Embryonic facial prominence (tissue), 1 donor: Measurements from ENCODE around the gene LYL1.

Experiments used
- DNase-seq: peaks from one replicate; pipeline ENCODE4 v3.0.0-alpha.2; 2016; ENCODE audit errors: extremely low spot score

Gene LYL1

GRCh38 chr19:13056052-13056660 lies 46.5 kb downstream of the LYL1 start:
- DNase-seq = peak; percentile 81

GRCh38 chr19:13055213-13056051 lies 47.2 kb downstream of the LYL1 start:
- DNase-seq = peak; percentile 78

- peak; percentile 86 for DNase-seq
These were observed 47.9 kb downstream of the LYL1 start for GRCh38 chr19:13054626-13055212.

GRCh38 chr19:13053761-13054625 lies 48.7 kb downstream of the LYL1 start:
- DNase-seq = no peak

GRCh38 chr19:13053238-13053637 lies 49.4 kb downstream of the LYL1 start:
- DNase-seq = no peak

- DNase-seq = no peak
These were observed 50.0 kb downstream of the LYL1 start for GRCh38 chr19:13052447-13053175.

- no peak for DNase-seq
These were observed 51.0 kb downstream of the LYL1 start for GRCh38 chr19:13051557-13052165.

- no peak for DNase-seq
These were observed 52.4 kb downstream of the LYL1 start for GRCh38 chr19:13050274-13050673.
